Activated T-helper 9 cell treated with anti-CD3 and anti-CD28 coated beads, Interleukin-2, amount 50 U/mL, for 16 hours (primary cell): ENCODE results near the gene XPO6.
A peak's percentile ranks its signal among the peaks of the same experiment; 100 is the strongest.

ENCODE experiments used
- DNase-seq: peaks from one replicate; pipeline ENCODE4 v3.0.0-alpha.2; 2020; ENCODE audit warnings: low read depth

The XPO6 gene

GRCh38 chr16:28183930-28184329 lies 27.8 kb downstream of the XPO6 start:
- DNase-seq = no peak

DNA sequence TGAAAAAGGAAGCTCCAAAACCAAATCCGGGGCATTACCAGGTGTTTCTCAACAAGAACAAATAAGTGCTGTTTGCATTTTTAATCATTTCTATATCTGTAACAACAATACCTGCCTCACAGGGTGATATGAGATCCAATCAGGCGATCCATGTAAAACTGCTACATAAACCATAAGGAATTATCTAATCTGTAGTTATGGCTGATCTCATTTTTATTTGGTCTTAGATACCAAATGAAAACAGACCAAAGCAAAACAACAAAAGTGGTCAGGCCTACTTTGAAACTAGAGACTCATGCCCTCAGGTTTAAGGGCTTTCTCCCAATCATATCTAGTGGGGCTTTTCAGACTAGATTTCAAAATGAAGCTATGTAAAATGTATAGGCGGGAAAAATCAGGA lies 28.3 kb downstream of the XPO6 start:
- no peak for DNase-seq

- DNase-seq = no peak
Measured at GRCh38 chr16:28182801-28183200, 29.0 kb downstream of the XPO6 start.

GRCh38 chr16:28182183-28182582 lies 29.6 kb downstream of the XPO6 start:
- peak; percentile 21 for DNase-seq

- no peak for DNase-seq
Measured at GRCh38 chr16:28181515-28181914, 30.2 kb downstream of the XPO6 start.

- DNase-seq = no peak
Measured at GRCh38 chr16:28180655-28181460, 30.9 kb downstream of the XPO6 start.

GRCh38 chr16:28179354-28179753 lies 32.4 kb downstream of the XPO6 start:
- DNase-seq = no peak

- no peak for DNase-seq
Measured at GRCh38 chr16:28175715-28176114, 36.0 kb downstream of the XPO6 start.

- no peak for DNase-seq
Measured at GRCh38 chr16:28172336-28172735, 39.4 kb downstream of the XPO6 start.

- no peak for DNase-seq
Measured at GRCh38 chr16:28171816-28172215, 39.9 kb downstream of the XPO6 start.

GRCh38 chr16:28168991-28169554 lies 42.7 kb downstream of the XPO6 start:
- peak; percentile 23 for DNase-seq

DNA sequence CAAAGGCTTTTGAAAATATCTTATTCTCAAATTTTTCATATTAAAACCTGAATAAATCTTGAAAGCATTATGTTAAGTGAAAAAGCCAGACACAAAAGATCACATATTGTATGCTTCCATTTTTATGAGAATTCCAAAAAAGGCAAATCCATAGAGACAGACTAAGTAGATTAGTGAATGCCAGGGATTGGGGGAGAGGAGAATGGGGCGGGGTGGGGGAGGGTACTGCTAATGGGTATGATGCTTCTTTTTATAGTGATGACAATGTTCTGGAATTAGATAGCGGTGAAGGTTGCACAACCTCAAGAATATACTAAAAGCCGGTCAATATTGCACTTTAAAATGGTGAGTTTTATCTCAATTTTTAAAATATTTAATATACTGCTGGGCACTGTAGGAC lies 44.0 kb downstream of the XPO6 start:
- no peak for DNase-seq

DNA sequence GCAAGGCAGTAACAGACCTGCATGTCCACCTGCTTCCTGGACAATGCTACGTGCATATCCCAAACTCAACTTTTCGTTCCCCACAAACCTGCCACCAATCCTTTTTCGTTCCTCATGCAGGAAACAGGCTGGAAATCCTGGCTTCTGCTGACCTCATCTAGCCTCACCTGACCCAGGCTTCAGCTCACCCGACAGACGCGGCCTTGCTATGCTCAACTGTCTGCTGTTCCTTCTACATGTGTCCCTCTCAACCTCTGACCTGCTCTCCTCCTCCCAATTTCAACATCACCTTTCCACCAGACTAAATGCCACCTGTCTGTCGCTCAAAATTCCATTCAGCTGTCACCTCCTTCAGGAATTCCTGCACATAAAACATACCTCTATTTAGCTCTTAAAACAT lies 44.5 kb downstream of the XPO6 start:
- DNase-seq = no peak

- no peak for DNase-seq
Measured at GRCh38 chr16:28166394-28167208, 45.2 kb downstream of the XPO6 start.

- DNase-seq = no peak
Measured at GRCh38 chr16:28165598-28165997, 46.2 kb downstream of the XPO6 start.

GRCh38 chr16:28164140-28164539 lies 47.6 kb downstream of the XPO6 start:
- no peak for DNase-seq

DNA sequence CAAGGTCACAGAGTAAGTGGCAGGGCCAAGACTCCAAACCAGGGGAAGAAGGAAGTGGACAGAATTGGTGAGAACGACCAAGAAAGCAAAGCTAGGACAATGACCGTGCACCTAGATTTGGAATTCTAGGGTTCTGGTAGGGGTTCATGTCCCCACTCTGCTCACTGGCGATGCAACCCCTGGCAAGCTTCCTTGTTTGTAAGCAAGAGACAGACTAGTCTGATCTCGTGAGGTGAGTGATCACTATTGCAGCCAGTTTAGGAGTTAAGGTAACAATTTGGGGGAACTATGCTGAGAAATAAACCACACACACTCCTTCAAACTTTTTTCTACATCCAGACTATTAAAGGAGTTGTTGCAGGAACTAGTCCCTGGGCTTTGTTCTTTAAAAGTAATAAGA lies 48.1 kb downstream of the XPO6 start:
- no peak for DNase-seq

GRCh38 chr16:28162326-28162877 lies 49.4 kb downstream of the XPO6 start:
- no peak for DNase-seq

DNA sequence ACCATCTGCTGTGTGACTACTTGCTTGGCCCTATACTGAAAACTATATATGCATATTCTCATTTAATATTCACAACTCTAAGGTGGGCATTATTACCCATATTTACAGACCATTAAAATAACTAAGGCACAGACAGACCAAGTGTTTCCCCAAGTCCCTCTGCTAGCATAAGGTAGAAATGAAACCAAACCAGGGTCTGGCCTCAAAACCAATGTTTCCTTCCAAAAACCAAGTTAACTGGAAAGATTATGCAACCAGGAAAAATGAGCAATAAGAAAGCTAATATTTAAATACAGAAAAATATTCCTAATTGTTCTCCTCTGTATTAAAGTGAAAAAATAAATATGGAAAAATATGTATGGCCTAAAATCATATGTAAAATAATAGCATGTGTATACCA lies 50.1 kb downstream of the XPO6 start:
- DNase-seq = no peak

- no peak for DNase-seq
Measured at GRCh38 chr16:28158136-28158535, 53.6 kb downstream of the XPO6 start.

GRCh38 chr16:28156056-28156680 lies 55.6 kb downstream of the XPO6 start:
- DNase-seq = no peak

- no peak for DNase-seq
Measured at GRCh38 chr16:28155293-28155692, 56.5 kb downstream of the XPO6 start.
